HepG2 (cell line): ENCODE results near the gene PSD. TPM values are rescaled to one million over a fixed set of nuclear protein-coding genes. Genes with fewer than 3 reads are reported as not detected.

ENCODE experiments used
- ATAC-seq: fragments of 200-7000 bp; cut with Tn5 transposase; 3 replicates; pipeline ENCODE4 v1.9.1; 2020; ENCODE audit warnings: mild to moderate bottlenecking, moderate library complexity
- BruUV-seq: library from RNA; stranded (reverse); fragments of 400-500 nt; replicated peaks from 2 replicates; lab custom pipeline; 2021; lab: Mats Ljungman, UMichigan
- CTCF ChIA-PET: fragments of 300-600 bp; formaldehyde crosslinking; extraction: SDS; loops from one replicate; lab custom pipeline; 2021; ENCODE audit warnings: low total read pairs, inconsistent platforms, low intra/inter-chr PET ratio; lab: Yijun Ruan, JAX
- POLR2A ChIA-PET: fragments of 350-600 bp; sonication (Branson Sonifier 250); formaldehyde crosslinking; loops from one replicate; lab custom pipeline; 2020; ENCODE audit warnings: antibody characterized with exemption, inconsistent platforms; lab: Yijun Ruan, JAX
- DNase-seq: peaks from one replicate; pipeline ENCODE4 v3.0.0-alpha.2; 2015; ENCODE audit warnings: low spot score
- FAIRE-seq: peaks from 3 replicates; lab custom pipeline; 2011; peaks lifted over from hg19 to GRCh38; lab: Jason Lieb, UNC
- H2AFZ ChIP-seq: one replicate; pipeline ENCODE4 v1.6.1; 2011; ENCODE audit warnings: low read length, inconsistent platforms
- H3K27ac ChIP-seq: fragments of 300-600 bp; 3 replicates; pipeline ENCODE4 v1.8.0; 2011; ENCODE audit warnings: mixed run types, mild to moderate bottlenecking, mixed read lengths, low read length, inconsistent platforms; ENCODE audit not compliant: insufficient read depth; ENCODE audit errors: extremely low read length
- H3K27me3 ChIP-seq, 2 experiments: fragments of 200-600 bp in 1 of 2; 2 replicates in 1 of 2; 3 replicates in 1 of 2; pipeline versions ENCODE4 v1.6.0 to v1.8.0; 2011; ENCODE audit warnings: low read length in 2 of 2, mild to moderate bottlenecking in 2 of 2, moderate library complexity in 2 of 2, inconsistent platforms in 1 of 2; ENCODE audit not compliant: insufficient read depth in 2 of 2, control insufficient read depth in 1 of 2
- H3K36me3 ChIP-seq, 2 experiments: fragments of 200-600 bp in 1 of 2; replicated peaks in 1 of 2; 2 replicates in 1 of 2; 3 replicates in 1 of 2; pipeline versions ENCODE4 v1.5.1 to v1.8.0; 2011; ENCODE audit warnings: low read length in 2 of 2, inconsistent platforms in 1 of 2; ENCODE audit not compliant: insufficient read depth in 2 of 2, control insufficient read depth in 1 of 2
- H3K4me1 ChIP-seq: 2 replicates; pipeline ENCODE4 v1.5.1; 2012; ENCODE audit warnings: low read length, inconsistent platforms; ENCODE audit not compliant: insufficient read depth
- H3K4me2 ChIP-seq: 2 replicates; pipeline ENCODE4 v1.6.0; 2011; ENCODE audit warnings: low read depth, low read length, inconsistent platforms
- H3K4me3 ChIP-seq, 3 experiments: fragments of 200-600 bp in 1 of 3; sonication (generic), shearing (Covaris generic) in 1 of 3; replicated peaks in 1 of 3; 2 replicates each; pipeline ENCODE4 v1.5.1; 2011 to 2016; ENCODE audit warnings: low read length in 3 of 3, inconsistent platforms in 2 of 3, low read depth in 2 of 3, mild to moderate bottlenecking in 2 of 3, control low read depth in 1 of 3, mixed read lengths in 1 of 3; ENCODE audit not compliant: insufficient read depth in 1 of 3
- H3K79me2 ChIP-seq: one replicate; pipeline ENCODE4 v1.6.1; 2011; ENCODE audit warnings: low read length, inconsistent platforms; ENCODE audit not compliant: insufficient read depth
- H3K9ac ChIP-seq: 2 replicates; pipeline ENCODE4 v1.6.0; 2011; ENCODE audit warnings: mild to moderate bottlenecking, low read depth, low read length, inconsistent platforms; ENCODE audit not compliant: insufficient read depth
- H3K9me3 ChIP-seq: 2 replicates; pipeline ENCODE4 v1.5.1; 2012; ENCODE audit warnings: mild to moderate bottlenecking, low read length
- H4K20me1 ChIP-seq: 2 replicates; pipeline ENCODE4 v1.6.0; 2011; ENCODE audit warnings: inconsistent platforms, mild to moderate bottlenecking, low read length, moderate library complexity; ENCODE audit not compliant: insufficient read depth
- ATM ChIP-seq: fragments of 450-650 bp; IDR thresholded peaks from 2 replicates; pipeline ENCODE4 v1.7.1; 2017; ENCODE audit warnings: mild to moderate bottlenecking, borderline replicate concordance
- FLYWCH1 ChIP-seq: sonication (generic); formaldehyde crosslinking; IDR thresholded peaks from 2 replicates; pipeline ENCODE4 v1.8.1; 2023; ENCODE audit warnings: mild to moderate bottlenecking, missing genetic modification reagents
- GABPA ChIP-seq, 2 experiments: IDR thresholded peaks; 2 replicates each; pipeline ENCODE4 v1.6.1; 2011 to 2016; ENCODE audit warnings: low read depth in 2 of 2, low read length in 1 of 2, missing biosample characterization in 1 of 2, missing genetic modification characterization in 1 of 2
- GATA4 ChIP-seq: sonication (generic); IDR thresholded peaks from 2 replicates; pipeline ENCODE4 v1.6.1; 2016; ENCODE audit warnings: antibody characterized with exemption, low read depth, borderline replicate concordance
- GLI4 ChIP-seq: sonication (generic); formaldehyde crosslinking; IDR thresholded peaks from 2 replicates; pipeline ENCODE4 v1.5.1; 2020; ENCODE audit warnings: missing genetic modification reagents, mild to moderate bottlenecking, moderate library complexity, borderline replicate concordance
- HMG20A ChIP-seq: IDR thresholded peaks from 2 replicates; pipeline ENCODE4 v1.6.1; 2016; ENCODE audit warnings: borderline replicate concordance
- HNF4A ChIP-seq: sonication (generic); formaldehyde crosslinking; IDR thresholded peaks from 2 replicates; pipeline ENCODE4 v1.4.0; 2020; ENCODE audit warnings: missing genetic modification reagents
- HNRNPL ChIP-seq: fragments of 200-400 bp; formaldehyde crosslinking; IDR thresholded peaks from 2 replicates; pipeline ENCODE4 v1.6.1; 2017; ENCODE audit warnings: mild to moderate bottlenecking, low read depth, low read length
- KDM1A ChIP-seq: IDR thresholded peaks from 2 replicates; pipeline ENCODE4 v1.6.1; 2016; ENCODE audit warnings: missing compliant biosample characterization
- NFE2 ChIP-seq: sonication (generic); formaldehyde crosslinking; IDR thresholded peaks from 2 replicates; pipeline ENCODE4 v1.4.0; 2020; ENCODE audit warnings: missing genetic modification reagents
- PCBP1 ChIP-seq: fragments of 200-400 bp; formaldehyde crosslinking; IDR thresholded peaks from 2 replicates; pipeline ENCODE4 v1.6.1; 2017; ENCODE audit warnings: mild to moderate bottlenecking, low read depth, low read length, borderline replicate concordance
- PHF8 ChIP-seq: sonication (generic); formaldehyde crosslinking; IDR thresholded peaks from 2 replicates; pipeline ENCODE4 v1.5.0; 2020; ENCODE audit warnings: missing genetic modification reagents
- RAD51 ChIP-seq: fragments of 450-650 bp; IDR thresholded peaks from 2 replicates; pipeline ENCODE4 v1.6.1; 2016; ENCODE audit warnings: borderline replicate concordance
- SP4 ChIP-seq: sonication (generic); formaldehyde crosslinking; IDR thresholded peaks from 2 replicates; pipeline ENCODE4 v1.8.1; 2023; ENCODE audit warnings: mild to moderate bottlenecking, missing genetic modification reagents
- SRY ChIP-seq: sonication (generic); formaldehyde crosslinking; IDR thresholded peaks from 2 replicates; pipeline ENCODE4 v1.8.0; 2022; ENCODE audit warnings: mild to moderate bottlenecking, missing genetic modification reagents
- ZHX1 ChIP-seq: sonication (generic); formaldehyde crosslinking; IDR thresholded peaks from 2 replicates; pipeline ENCODE4 v1.8.1; 2022; ENCODE audit warnings: low read depth, mild to moderate bottlenecking, missing genetic modification reagents
- ZNF264 ChIP-seq: sonication (generic); formaldehyde crosslinking; IDR thresholded peaks from 2 replicates; pipeline ENCODE4 v1.4.0; 2020; ENCODE audit warnings: missing genetic modification reagents
- ZNF629 ChIP-seq: sonication (generic); formaldehyde crosslinking; conservative IDR thresholded peaks from 2 replicates; pipeline ENCODE4 v1.5.0; 2020; ENCODE audit warnings: missing genetic modification reagents
- ZNF724P ChIP-seq: sonication (generic); formaldehyde crosslinking; IDR thresholded peaks from 2 replicates; pipeline ENCODE4 v1.8.0; 2022; ENCODE audit warnings: missing genetic modification reagents, borderline replicate concordance
- ZNF740 ChIP-seq: sonication (generic); formaldehyde crosslinking; IDR thresholded peaks from 2 replicates; pipeline ENCODE4 v1.4.0; 2020; ENCODE audit warnings: missing genetic modification reagents
- ZNF784 ChIP-seq: sonication (generic); formaldehyde crosslinking; IDR thresholded peaks from 2 replicates; pipeline ENCODE4 v1.5.1; 2020; ENCODE audit warnings: missing genetic modification reagents, mild to moderate bottlenecking, borderline replicate concordance
- WGBS: methylation state at CpG from one replicate; pipeline ENCODE4 v1.1.6; 2017; ENCODE audit warnings: low lambda C conversion rate; 5-methylcytosine and 5-hydroxymethylcytosine counted together
- in situ Hi-C: cut with HindIII; loops from 2 replicates; pipeline ENCODE4 v1.10.0; 2017; ENCODE audit warnings: low pct_unique_long_range_greater_than_20kb; ENCODE audit not compliant: extremely low pct_ligation_motif_present
- intact Hi-C: fragments of 100-400 bp; cut with micrococcal nuclease; formaldehyde crosslinking; loops from one replicate; pipeline ENCODE4 v1.10.0; 2022; ENCODE audit not compliant: unreplicated experiment
- polyA plus RNA-seq, 8 experiments: library from polyadenylated mRNA; depleted of rRNA in 3 of 8; stranded (reverse) in 7 of 8; unstranded in 1 of 8; fragments of >200 nt; fragmentation: Illumina TruSeq in 4 of 8; extraction: Trizol in 4 of 8; gene quantifications; 2 replicates each; pipeline versions ENCODE4 v1.2.1 to v1.2.3, GENCODE V29; 2011 to 2016; ENCODE audit warnings: low read depth in 4 of 8, missing spikeins in 1 of 8, mixed read lengths in 1 of 8; ENCODE audit not compliant: insufficient read depth in 1 of 8
- total RNA-seq, 5 experiments: library from RNA; depleted of rRNA; stranded (reverse); fragments of >200 nt; fragmentation: Illumina TruSeq; extraction: Trizol; gene quantifications; 2 replicates each; pipeline ENCODE4 v1.2.3, GENCODE V29; 2016; ENCODE audit warnings: low read depth in 1 of 5

PSD gene
- total and polyA plus RNA-seq, 2 of the 13 experiments (the other 11 are each of a cell fraction or from before 2014, with no cell fraction given) = 0.35 to 0.58 TPM

GRCh38 chr10:102436312-102436711 is 17.7 kb upstream of the PSD start:
- Histone ChIP-seq H4K20me1 (no peaks in the 10 kb centered on the region), H3K4me1 (peaks cover 43% of the 10 kb centered on the region), H3K27me3 (no peaks in the 10 kb centered on the region; a peak in 1 of 5 replicates), H3K9ac (peak overlapping the region; percentile 68), H3K9me3 (no peaks in the 10 kb centered on the region), H3K4me2 (peak overlapping the region; percentile 97), H3K4me3 (peak overlapping the region; percentile 44 to 76 (median 55)), H2AFZ (no peak overlapping the region), H3K79me2 (peaks cover 5% of the 10 kb centered on the region), H3K27ac (no peak overlapping the region), H3K36me3 (no peaks in the 10 kb centered on the region)
- no TSS peak for BruUV-seq
- DNase-seq = no peak
- FAIRE-seq = no peak
- ChIA-PET CTCF (no interaction called here), POLR2A (interaction anchor here (0.8 to 6.8 kb wide), 4 partner anchors 10 to 26 kb away, joined by 3 to 135 read pairs (median 90); partner anchors contain the start of genes C10orf95 and FBXL15)
- ATAC-seq = no peak
- intact Hi-C loops = no loop called here
- in situ Hi-C loops = no loop called here
- WGBS = 2% methylated on average over 4 of the region's 6 CpGs
- no peak for TF ChIP-seq ZNF264 (CRISPR knock-in tag)
- peak; percentile 73 for TF ChIP-seq HNRNPL
- peak; percentile 29; the same call in 1 of the 2 replicates for TF ChIP-seq PHF8
- no peak for TF ChIP-seq GLI4 (CRISPR knock-in tag)
- TF ChIP-seq FLYWCH1 (CRISPR knock-in tag) = no peak
- TF ChIP-seq GATA4 = no peak
- no peak for TF ChIP-seq ZNF784 (CRISPR knock-in tag)
- no peak for TF ChIP-seq HMG20A
- TF ChIP-seq ZNF740 (CRISPR knock-in tag) = no peak
- no peak for TF ChIP-seq SRY (CRISPR knock-in tag)
- TF ChIP-seq ZNF724P (CRISPR knock-in tag) = no peak
- no peak for TF ChIP-seq SP4 (CRISPR knock-in tag)
- peak; percentile 48; the same call in 1 of the 2 replicates for TF ChIP-seq KDM1A (CRISPR knock-in tag)
- TF ChIP-seq PCBP1 = no peak
- peak; percentile 36; the same call in 1 of the 2 replicates for TF ChIP-seq HNF4A (CRISPR knock-in tag)
- peak; percentile 94 for TF ChIP-seq ZNF629
- TF ChIP-seq ZHX1 (CRISPR knock-in tag) = no peak
- TF ChIP-seq ATM = no peak
- TF ChIP-seq NFE2 (CRISPR knock-in tag) = no peak
- no peak for TF ChIP-seq GABPA (IDR thresholded peaks at IDR 0.05; ENCODE audit: low read depth, low read length)
- no peak for TF ChIP-seq GABPA (CRISPR knock-in tag; IDR thresholded peaks at IDR 0.05; ENCODE audit: low read depth)
- TF ChIP-seq RAD51 = no peak
